HG03103 (cell line): ENCODE results near the gene CST3.
"Not testable (repeated sequence)": the region's sequence is repeated elsewhere in the genome, so short reads cannot be mapped to it uniquely, and the experiment has no call there.

Source experiments
- ATAC-seq: cut with Tn5 transposase; IDR thresholded peaks from one replicate; pipeline ENCODE4 v1.9.1; 2021; ENCODE audit warnings: low read depth; ENCODE audit not compliant: unreplicated experiment

Gene CST3

DNA sequence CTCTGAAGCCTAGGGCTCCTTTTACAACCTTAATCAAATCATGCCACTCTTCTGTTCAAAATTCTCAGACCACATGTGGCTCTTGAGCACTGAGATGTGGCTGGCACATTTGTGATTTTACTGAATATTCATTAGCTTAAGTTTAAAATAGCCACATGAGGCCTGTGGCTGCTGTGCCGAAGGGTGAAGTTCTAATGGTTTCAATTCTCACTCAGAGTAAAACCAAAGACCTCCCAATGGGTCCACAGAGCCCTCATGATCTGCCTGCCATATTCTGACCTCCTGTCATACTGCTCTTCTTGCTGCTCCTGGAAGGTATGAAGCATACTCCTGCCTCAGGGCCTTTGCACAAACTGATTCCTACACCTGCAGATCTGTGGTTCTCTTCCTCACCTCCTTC is 7.8 kb upstream of the CST3 start:
- ATAC-seq, result no peak

DNA sequence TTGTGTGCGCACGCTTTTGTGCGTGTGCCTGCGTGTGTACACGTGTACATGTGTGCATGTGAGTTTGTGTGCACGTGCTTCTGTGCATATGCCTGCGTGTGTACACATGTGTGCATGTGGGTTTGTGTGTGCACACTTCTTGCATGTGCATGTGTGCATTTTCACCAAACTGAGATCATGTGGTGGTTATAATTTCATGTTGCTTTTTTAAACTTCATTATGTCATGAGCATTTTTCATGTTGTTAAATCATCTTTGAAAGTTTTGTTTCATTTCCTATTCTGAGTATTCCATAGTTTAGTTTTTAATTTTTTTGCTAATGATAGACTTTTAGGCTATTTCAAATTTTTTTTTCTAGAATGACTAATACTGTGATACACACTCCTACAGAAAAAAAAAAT is 6.4 kb upstream of the CST3 start:
- ATAC-seq, result no peak

DNA sequence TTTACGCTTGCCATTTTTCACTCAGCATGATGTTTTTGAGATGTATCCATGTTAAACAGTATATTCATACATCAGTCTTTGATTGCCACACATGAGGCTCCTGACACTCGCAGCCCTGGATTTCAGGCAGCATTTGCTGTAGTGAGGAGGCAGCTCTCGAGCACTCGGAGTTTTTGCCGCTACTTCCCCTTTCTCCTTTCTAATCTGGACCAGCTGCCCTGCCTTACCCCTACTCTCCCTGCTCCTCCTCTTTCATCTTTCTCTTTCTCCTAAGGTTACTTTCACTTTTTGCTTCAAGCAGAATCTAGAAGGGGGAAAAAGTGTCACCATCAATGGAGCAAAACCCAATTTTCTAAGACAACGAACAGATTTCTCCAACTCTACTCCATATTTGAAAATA is 5.9 kb upstream of the CST3 start:
- ATAC-seq, result no peak

DNA sequence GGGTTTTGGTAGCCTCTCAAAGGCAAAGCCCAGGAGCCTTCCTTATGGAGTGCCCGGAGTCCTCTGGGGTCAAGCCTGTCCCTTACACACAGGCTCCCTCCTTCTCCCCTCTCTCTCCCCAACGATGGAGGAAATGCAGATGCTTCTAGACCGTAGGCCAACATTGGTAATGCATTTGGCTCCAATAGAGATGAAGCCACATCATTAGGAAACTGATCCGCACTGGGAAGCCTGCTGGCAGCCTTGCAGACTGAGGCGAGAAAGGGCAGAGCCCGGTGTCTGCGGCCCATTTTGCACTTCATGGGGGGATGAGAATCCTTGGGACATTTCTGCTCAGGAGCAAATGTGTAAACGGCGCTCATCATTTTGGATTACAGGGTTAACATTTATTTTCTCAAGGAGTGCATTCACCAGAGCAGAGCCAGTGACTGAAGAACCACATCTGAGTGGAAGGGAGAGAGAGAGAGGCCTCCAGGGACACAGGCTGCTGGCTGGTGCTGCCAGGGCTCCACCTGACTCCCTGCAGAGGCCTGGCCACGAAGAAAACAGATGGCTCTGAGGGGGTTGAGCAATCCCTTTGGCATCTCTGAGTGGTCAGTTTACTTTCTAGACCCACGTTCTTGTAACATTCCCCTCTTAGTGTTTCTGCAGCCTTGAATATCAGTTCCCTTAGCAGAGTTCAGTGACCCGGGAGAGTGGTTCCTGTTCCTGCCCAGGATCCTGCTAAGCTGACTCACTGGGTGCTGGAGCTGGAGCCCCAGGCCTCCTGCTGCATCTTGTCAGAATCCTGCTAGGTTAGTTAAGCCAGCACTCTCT is 4.4 kb upstream of the CST3 start:
- ATAC-seq, result no peak

DNA sequence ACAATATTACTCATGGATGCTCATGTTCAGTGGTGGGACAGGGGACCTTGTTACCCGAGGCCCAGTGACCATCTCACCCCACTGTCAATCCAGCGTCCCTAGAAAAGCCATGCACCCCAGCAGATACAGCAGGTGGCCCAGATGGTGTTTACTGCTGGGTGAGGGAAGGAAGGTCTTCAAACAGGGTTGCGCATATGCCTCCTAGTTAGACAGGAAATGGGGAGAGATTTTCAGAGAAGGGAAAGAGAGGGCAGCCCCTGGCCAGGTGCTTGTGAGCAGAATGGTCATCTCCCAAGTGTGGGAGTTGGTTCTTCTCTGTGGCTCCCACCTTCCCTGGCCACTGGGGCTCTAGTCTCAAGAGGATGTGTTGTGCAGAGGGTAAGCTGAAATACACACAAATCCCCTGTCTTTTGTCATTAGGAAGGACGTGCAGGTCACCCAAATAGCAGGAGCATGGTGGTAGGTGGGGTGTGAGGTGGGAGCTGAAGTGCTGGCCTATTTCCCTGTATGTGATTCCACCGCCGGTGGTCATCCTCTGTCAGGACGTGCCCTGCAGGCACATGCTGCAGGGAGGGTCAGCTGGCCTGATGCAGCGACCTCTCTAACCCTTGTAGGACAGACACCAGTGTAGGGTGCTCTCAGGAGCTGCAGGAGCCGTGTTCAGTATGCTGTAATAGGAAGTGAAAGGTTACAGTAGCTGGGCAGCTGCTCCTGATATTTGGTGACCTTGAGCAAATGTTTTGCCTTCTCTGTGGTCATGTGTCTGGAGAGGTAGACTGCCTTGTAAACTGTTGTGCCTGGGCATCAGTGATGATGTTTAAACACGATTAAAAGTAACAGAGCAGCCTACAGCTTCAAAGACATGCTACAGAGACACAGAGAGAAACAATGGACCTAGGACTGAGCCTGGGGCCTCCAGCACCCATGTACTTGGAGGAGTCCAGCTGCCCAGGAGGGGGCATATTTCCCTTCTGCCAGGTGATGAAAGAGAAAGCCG is 3.2 kb upstream of the CST3 start:
- ATAC-seq, result no peak

DNA sequence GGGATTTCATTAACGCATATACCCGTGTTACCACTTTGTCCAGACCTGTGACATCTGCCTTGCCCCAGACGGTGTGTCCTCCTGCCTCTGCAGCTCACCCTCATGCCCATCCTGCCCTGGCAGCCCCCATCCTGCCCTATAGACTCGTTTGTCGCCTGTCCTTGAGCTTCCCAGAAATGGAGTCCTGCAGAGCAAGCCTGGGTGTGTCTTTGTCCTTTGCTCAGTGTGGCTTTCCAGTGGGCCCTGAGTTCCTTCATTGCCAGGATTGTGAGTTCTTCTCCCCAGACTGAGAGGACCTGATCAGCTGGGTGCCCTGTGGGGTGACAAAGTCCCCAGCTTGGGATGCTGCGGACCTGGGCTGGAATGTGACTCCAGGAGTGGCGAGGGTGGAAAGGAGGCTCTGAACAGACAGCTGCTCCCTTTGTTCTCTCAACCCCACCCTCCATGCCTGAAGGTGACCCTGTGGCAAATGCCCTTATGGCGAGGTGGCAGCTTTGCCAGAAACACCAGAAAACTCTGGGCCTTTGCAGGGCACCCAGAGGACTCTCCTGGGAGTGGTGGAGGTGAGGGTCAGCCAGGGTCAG is 2.4 kb upstream of the CST3 start:
- no peak for ATAC-seq

DNA sequence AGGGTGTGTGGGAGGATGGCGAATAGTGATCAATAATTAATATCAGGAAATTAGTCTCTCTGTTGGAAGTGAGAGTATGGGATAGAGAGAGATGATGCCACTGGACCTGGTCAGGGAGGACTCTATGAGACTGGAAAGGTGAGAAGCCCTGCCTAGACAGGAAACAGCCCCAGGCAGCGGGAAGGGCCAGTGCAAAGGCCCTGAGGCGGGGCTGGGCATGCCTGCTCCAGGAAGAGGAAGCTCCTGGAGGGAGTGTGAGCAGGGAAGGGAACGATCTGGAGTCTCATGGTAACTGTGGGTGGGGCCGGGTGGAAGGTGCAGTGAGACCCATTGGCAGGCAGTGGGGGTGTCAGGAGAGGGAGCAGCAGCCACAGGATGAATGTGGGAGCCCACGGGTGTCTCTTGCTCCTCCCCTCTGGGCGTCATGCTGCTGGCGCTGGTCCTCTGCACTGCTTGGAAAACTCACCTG is 1.8 kb upstream of the CST3 start:
- ATAC-seq, result no peak

DNA sequence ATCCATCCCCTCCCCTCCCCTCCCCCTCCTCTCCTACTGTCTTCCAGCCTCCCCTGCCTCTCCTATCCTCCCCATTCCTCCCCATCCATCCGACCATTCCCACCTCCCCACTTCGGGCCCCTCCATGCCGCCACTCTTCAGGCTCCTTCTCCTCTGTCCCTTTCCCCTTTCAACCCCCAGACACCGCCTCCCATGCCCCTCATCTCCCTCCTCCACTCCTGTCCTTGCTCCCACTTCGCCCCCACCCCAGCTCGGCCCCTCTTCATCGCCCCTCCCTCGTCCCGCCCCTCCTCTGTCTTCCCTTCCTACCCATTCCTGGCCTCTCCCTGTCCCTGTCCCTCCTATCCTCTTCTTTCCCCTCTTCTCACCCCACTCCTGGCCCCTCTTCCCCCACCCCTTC is 554 bp upstream of the CST3 start:
- ATAC-seq, result no peak

DNA sequence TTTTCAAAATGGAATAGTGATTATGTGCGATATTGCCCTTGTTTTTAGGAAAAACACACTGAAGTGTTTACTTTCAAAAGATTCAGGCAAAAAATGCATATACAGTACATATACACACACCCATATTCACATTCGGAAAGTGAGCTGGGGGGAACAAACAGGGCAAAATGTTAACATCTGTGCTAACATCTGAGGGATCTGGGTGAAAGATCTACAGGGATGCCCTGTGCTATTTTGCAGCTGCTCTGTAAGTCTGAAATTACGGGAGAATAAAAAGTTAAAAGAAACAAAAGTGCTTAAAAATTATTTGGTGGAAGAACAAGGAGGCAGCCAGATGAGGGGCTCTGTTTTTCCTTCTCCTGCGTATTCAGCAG is 860 bp downstream of the CST3 start:
- no peak for ATAC-seq

DNA sequence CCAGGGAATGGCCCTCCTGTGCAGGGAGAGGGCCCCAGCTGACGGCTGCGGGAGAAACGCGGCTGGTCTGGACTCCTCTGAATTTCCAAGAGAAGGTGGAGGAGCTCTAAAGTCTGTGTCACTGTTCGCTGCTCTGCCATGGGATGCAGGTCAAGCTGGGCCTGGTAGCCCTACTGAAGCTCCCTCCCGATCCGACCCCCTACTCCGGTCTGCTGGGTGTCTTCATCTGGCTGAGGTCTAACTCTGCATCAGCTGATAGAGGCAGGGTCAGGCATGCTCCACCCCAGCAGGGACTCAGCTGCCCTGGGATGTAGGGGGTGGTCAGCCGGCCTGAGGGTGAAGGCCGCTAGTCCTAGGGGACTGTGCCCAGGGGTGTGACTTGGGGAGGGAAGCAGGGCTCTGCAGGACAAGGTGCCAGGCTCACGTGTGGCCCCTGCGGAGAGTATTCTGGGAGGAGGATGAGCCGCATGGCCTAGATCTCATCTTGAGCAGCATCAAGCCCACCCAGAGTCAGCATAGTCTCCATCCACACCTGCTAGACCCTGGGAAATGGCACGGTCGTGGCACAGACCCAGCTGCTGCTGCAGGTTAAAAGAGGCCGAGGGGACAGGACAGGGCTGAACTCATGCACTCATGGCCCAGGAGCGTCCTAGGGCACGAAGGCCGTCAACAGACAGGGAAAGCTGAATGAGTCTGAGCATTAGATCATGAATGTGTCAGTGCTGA is 1.4 kb downstream of the CST3 start:
- ATAC-seq, result no peak

DNA sequence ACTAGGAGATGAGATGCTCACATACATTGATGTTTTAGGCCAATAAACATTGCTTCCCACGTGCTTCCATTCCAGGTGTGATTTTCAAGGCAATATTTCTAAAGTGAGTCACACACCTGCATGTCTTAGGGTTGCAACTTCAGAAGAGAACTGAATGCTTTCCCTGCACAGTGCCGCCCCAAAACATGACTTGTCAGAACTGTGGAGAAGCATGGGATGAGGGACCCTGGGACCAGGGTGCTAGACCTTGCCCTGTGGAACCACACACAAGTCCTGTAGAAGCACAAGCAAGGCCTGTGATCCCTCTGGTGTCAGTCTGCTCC is 2.0 kb downstream of the CST3 start:
- not testable (repeated sequence) for ATAC-seq

DNA sequence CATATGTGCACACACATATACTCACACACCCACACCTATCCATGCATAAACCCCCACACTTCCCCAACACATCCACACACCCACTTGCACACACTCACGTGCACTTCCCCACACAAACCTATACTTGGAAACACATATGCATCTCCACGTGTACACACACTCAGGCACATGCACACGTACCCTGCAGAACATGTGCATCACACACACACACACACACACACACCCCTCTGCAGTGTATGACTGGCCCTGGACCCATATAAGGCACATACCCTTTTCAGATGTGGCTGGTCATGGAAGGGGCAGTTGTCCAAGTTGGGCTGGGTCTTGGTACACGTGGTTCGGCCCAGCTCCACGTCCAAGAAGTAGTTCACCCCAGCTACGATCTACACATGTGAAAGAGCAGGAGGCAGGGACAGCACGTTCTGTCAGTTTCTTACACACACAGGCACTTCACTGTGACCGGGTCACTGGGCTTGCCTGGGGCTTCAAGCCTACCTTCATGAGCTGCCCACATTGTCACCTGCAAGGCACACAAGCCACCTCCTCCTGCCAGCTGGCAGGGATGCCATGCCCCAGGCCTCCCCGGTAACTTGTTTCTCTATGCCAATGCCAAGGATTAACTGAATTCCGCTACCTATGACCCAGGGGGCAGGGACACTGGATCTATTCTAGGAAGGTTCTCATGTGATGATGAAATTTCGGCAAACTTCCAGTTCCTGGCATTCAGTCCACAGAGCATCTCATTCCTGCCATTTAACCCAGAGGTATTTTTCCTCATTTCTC is 2.6 kb downstream of the CST3 start:
- ATAC-seq, result no peak

DNA sequence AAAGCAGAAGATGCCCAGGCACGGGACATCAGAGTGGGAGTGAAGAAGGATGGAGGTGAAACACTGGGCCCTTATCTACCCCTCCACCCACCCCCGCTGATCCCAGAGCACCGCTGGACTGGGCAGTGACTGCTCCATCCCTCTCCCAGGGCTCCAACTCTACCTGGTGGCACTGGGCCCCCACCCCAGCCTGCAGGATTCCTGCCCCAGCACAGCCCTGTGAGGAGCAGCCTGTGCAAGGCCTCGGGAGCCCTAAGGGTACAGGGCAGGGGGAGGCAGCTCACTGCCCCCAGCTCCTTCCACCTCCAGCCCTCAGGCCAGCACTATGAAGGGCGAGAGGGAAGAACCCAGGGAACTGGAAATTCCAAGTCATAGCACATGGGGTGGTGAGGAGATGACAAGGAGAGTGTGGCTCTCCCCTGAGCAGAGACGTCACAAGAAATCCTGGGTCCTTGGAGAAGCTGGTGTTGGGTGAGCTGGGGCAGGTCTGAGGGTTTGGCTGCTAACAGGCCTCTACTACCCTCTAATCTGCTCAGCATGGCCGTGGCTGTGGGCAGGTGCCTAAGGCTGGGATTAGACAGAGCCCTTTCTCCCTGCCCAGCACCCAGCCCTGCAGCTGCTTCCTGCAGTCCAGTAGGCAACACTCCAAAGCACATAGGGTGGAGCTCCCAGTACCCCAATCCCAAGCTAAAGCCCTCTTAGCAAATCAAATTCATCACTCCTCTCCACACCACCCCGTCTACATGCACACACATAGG is 3.5 kb downstream of the CST3 start:
- ATAC-seq, result no peak

DNA sequence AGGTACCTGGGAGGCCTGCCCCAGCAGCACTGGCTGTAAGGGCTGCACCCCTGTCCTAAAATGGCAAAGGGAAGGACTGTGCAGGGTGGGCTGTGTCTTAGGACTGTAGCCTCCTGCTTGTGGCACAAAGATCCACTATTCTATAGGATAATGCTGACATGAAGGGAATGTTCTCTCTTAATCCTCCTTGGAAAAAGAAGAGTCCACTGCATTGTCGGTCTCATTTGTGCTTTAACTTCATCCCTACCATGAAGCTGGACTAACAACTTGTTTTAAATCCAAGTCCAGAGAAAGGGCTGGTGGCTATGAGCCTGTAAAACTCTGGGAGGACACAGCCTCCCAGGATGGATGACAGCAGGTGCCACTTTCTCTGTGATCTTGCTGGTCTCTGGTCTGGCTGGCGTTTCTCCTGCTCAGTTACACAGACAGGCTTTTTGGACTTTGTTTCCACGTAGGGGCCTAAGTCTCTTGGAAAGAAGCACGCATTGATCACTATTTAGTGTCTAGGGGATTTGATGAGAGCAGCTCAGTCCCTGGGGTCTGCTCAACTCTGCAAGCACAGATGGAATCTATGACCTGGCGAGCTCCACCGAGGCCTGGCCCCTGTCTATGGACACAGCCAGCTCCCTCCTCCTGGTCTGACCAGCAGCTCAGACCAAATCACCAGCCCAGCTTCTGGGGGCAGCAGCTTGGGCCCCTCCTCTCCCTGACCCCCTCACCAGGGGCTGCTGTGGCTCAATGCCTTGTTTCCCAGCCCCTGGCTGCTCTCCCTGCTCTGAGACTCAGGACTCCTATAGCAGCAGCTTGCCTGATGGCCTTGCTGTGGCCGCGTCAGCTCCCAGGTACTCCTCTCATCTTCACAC is 4.8 kb downstream of the CST3 start:
- ATAC-seq, result no peak

DNA sequence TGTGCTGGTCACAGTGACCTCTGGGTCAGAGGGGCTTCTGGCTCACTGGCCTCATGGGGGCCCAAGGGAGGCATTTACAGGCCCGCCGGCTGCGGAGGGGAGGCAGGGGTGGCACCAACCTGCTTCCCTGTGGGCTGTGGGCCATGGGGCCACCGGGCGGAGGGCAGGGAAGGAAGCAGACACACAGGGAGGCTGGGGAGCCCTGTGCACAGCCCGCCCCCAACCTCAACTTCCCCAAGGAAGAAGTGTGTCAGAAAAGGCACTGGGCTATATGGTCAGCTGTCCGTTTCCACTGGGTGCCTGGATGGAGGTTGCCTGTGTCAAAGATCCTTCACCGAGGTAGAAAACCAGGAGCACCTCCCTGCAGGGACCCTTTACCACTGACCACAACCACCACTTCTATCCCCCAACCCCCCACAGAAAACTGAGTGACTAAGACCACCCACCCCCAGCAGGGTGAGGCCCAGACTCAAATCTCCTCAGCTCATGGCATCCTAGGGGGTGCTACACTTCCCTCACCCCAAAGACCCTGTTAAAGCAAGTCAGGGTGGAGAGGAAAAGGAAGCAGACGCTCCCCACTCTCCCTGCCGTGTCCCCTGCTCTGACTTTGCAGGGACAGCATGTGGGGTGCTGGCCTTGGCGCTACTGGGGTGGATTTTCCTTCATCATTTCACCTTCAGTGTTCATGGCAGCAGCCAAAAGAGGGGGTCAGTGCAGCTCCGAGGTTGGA is 5.6 kb downstream of the CST3 start:
- no peak for ATAC-seq

DNA sequence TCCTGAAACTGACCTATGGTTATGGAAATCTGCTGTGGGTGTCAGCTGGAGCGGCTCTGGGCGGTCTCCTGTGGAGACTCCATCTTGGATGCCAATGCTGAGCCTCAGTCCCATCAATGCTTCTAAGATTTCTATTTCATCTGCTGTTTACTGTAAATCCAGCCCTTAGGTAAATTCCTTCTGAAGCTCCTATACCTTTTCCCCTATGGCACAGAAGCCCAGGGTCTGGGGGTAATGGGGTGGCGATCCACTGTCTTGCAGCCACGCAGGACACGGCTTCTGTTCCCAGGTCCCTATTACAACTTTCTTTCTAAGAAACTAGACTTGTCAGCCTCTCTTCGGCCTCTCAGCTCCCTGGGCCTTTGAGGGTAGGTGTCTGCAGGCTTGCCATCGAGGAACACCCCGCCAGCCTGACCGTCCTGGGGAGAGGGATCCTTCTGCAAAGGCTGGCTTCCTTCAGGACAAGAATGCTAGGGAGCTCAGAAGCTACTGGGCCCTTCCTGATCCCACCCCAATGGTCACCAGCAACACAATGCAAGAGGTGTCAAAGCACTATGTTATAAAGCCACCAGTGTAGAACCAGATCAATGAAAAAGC is 6.4 kb downstream of the CST3 start:
- no peak for ATAC-seq

DNA sequence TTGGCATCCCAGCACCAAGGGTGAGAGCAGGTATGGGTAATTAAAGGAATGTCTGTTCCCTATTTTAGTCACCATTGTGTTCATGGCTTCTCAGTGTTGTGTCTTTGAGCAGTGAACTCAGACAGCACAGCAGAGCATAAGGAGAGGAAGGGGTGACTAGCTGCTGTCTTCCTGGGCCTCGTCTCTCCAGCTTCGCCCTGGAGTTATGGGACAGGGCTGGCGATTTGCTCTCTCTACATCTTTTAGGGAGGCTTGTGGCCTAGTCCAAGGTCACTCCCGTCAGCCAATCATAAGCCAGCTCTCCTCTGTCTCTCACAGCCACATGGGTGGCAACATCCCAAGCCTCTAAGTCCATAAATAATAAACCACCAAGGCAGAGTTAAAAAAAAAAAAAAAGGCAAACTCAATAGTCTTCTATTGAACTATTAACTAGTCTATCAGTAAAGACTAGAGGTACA is 7.3 kb downstream of the CST3 start:
- ATAC-seq, result no peak
